HEK293 (cell line): Measurements from ENCODE around the gene ALOXE3.

Source experiments
- CTCF ChIA-PET: fragments of 350-600 bp; formaldehyde crosslinking; extraction: SDS; loops from one replicate; lab custom pipeline; 2021; ENCODE audit warnings: antibody characterized with exemption; lab: Yijun Ruan, JAX
- POLR2A ChIA-PET: fragments of 300-600 bp; formaldehyde crosslinking; extraction: SDS; loops from one replicate; lab custom pipeline; 2020; ENCODE audit warnings: antibody characterized with exemption, inconsistent platforms; lab: Yijun Ruan, JAX
- H3K27ac ChIP-seq: fragments of 200-500 bp; sonication (Bioruptor generic); 2 replicates; pipeline ENCODE4 v1.5.1; 2014; ENCODE audit warnings: low read depth, low read length, control low read depth, inconsistent platforms; ENCODE audit errors: extremely low read depth
- H3K36me3 ChIP-seq, 2 experiments: fragments of 200-500 bp in 1 of 2; sonication (Bioruptor generic) in 1 of 2; 1 replicate in 1 of 2; 2 replicates in 1 of 2; pipeline ENCODE4 v1.5.1; 2014 to 2017; ENCODE audit warnings: inconsistent platforms in 2 of 2, low read length in 2 of 2; ENCODE audit not compliant: control insufficient read depth in 2 of 2, insufficient read depth in 1 of 2
- H3K4me1 ChIP-seq: fragments of 200-500 bp; sonication (Bioruptor generic); 2 replicates; pipeline ENCODE4 v1.5.1; 2014; ENCODE audit warnings: mild to moderate bottlenecking, low read length, inconsistent platforms; ENCODE audit not compliant: control insufficient read depth, insufficient read depth
- H3K4me3 ChIP-seq: 2 replicates; pipeline ENCODE4 v1.5.1; 2011; ENCODE audit warnings: low read depth, mild to moderate bottlenecking, control low read depth, low read length, moderate library complexity
- H3K9me3 ChIP-seq: fragments of 200-500 bp; sonication (Bioruptor generic); 2 replicates; pipeline ENCODE4 v1.5.1; 2014; ENCODE audit warnings: low read depth, low read length, inconsistent platforms; ENCODE audit not compliant: control insufficient read depth, insufficient read depth
- BCL11B ChIP-seq: fragments of 450-650 bp; formaldehyde crosslinking; IDR thresholded peaks from 2 replicates; pipeline ENCODE4 v1.5.1; 2016; ENCODE audit warnings: low read depth, missing biosample characterization, missing genetic modification characterization
- GLIS1 ChIP-seq: fragments of 450-650 bp; formaldehyde crosslinking; IDR thresholded peaks from 2 replicates; pipeline ENCODE4 v1.5.1; 2016; ENCODE audit warnings: missing biosample characterization, missing genetic modification characterization
- GLIS2 ChIP-seq: fragments of 450-650 bp; formaldehyde crosslinking; IDR thresholded peaks from 2 replicates; pipeline ENCODE4 v1.5.1; 2016; ENCODE audit warnings: missing biosample characterization, missing genetic modification characterization
- HOXA7 ChIP-seq: sonication (generic); formaldehyde crosslinking; IDR thresholded peaks from 2 replicates; pipeline ENCODE4 v1.8.1; 2022; ENCODE audit warnings: missing genetic modification reagents, borderline replicate concordance
- KLF16 ChIP-seq: fragments of 450-650 bp; formaldehyde crosslinking; IDR thresholded peaks from 2 replicates; pipeline ENCODE4 v1.5.1; 2017; ENCODE audit warnings: missing biosample characterization, missing genetic modification characterization
- KLF17 ChIP-seq: fragments of 450-650 bp; formaldehyde crosslinking; IDR thresholded peaks from 2 replicates; pipeline ENCODE4 v1.5.1; 2016; ENCODE audit warnings: missing biosample characterization, missing genetic modification characterization
- ZBTB11 ChIP-seq: fragments of 450-650 bp; formaldehyde crosslinking; conservative IDR thresholded peaks from 2 replicates; pipeline ENCODE4 v1.5.1; 2016; ENCODE audit warnings: low read depth, missing biosample characterization, missing genetic modification characterization
- ZBTB48 ChIP-seq: fragments of 450-650 bp; formaldehyde crosslinking; IDR thresholded peaks from 2 replicates; pipeline ENCODE4 v1.5.1; 2016; ENCODE audit warnings: missing biosample characterization, missing genetic modification characterization
- ZNF10 ChIP-seq: fragments of 450-650 bp; formaldehyde crosslinking; IDR thresholded peaks from 2 replicates; pipeline ENCODE4 v1.5.1; 2017; ENCODE audit warnings: missing biosample characterization, missing genetic modification characterization
- ZNF121 ChIP-seq: fragments of 450-650 bp; formaldehyde crosslinking; IDR thresholded peaks from 2 replicates; pipeline ENCODE4 v1.5.1; 2016; ENCODE audit warnings: missing biosample characterization, missing genetic modification characterization
- ZNF341 ChIP-seq: fragments of 450-650 bp; formaldehyde crosslinking; IDR thresholded peaks from 2 replicates; pipeline ENCODE4; 2016; ENCODE audit warnings: low read depth, missing biosample characterization, missing genetic modification characterization
- ZNF391 ChIP-seq: fragments of 450-650 bp; formaldehyde crosslinking; IDR thresholded peaks from 2 replicates; pipeline ENCODE4 v1.5.1; 2016; ENCODE audit warnings: low read depth, missing biosample characterization, missing genetic modification characterization, borderline replicate concordance
- ZNF416 ChIP-seq: fragments of 450-650 bp; formaldehyde crosslinking; IDR thresholded peaks from 2 replicates; pipeline ENCODE4 v1.5.1; 2016; ENCODE audit warnings: missing biosample characterization, missing genetic modification characterization
- ZNF548 ChIP-seq: fragments of 450-650 bp; formaldehyde crosslinking; IDR thresholded peaks from 2 replicates; pipeline ENCODE4 v1.5.1; 2016; ENCODE audit warnings: missing biosample characterization, missing genetic modification characterization
- ZNF561 ChIP-seq: fragments of 450-650 bp; IDR thresholded peaks from 2 replicates; pipeline ENCODE4 v1.5.1; 2018; ENCODE audit warnings: missing biosample characterization, missing genetic modification characterization, borderline replicate concordance
- ZNF610 ChIP-seq: fragments of 450-650 bp; formaldehyde crosslinking; IDR thresholded peaks from 2 replicates; pipeline ENCODE4 v1.5.1; 2016; ENCODE audit warnings: missing biosample characterization, missing genetic modification characterization, borderline replicate concordance
- ZNF843 ChIP-seq: fragments of 450-650 bp; formaldehyde crosslinking; IDR thresholded peaks from 2 replicates; pipeline ENCODE4 v1.5.1; 2016; ENCODE audit warnings: missing biosample characterization, missing genetic modification characterization
- ZSCAN4 ChIP-seq: fragments of 450-650 bp; formaldehyde crosslinking; IDR thresholded peaks from 2 replicates; pipeline ENCODE4 v1.5.1; 2017; ENCODE audit warnings: missing biosample characterization, missing genetic modification characterization
- ZXDB ChIP-seq: fragments of 450-650 bp; formaldehyde crosslinking; IDR thresholded peaks from 2 replicates; pipeline ENCODE4 v1.5.1; 2016; ENCODE audit warnings: missing biosample characterization, missing genetic modification characterization
- TF ChIP-seq, protein P1 (sequence below): fragments of 450-650 bp; formaldehyde crosslinking; IDR thresholded peaks from 2 replicates; pipeline ENCODE4 v1.5.1; 2016; ENCODE audit warnings: missing biosample characterization, missing genetic modification characterization

The ALOXE3 gene

GRCh38 chr17:8158267-8159031, 40.1 kb upstream of the ALOXE3 start (continued):
- TF ChIP-seq ZBTB11 (tag by site-specific recombination) (peak; percentile 40), ZNF610 (no peak), ZNF10 (tag by site-specific recombination) (no peak), ZNF121 (no peak), GLIS2 (tag by site-specific recombination) (no peak), ZSCAN4 (no peak)

- Histone ChIP-seq H3K9me3 (no peaks in the 10 kb centered on the region), H3K4me3 (peak overlapping the region; percentile 45), H3K4me1 (peaks cover 31% of the 10 kb centered on the region), H3K36me3 (peaks cover 15 to 28% of the 10 kb centered on the region in 2 experiments; a peak in 2 of 3 replicates), H3K27ac (peak overlapping the region; percentile 69)
- ChIA-PET CTCF (interaction anchor here (0.6 to 7.3 kb wide), 9 partner anchors 11 to 96 kb away, joined by 3 to 91 read pairs (median 5); partner anchors contain the start of gene ALOXE3), POLR2A (interaction anchor here (0.6 to 4.6 kb wide), 20 partner anchors 9 to 299 kb away, joined by 3 to 34 read pairs (median 6); partner anchors contain the start of genes ALOXE3, AURKB, BORCS6 and CTC1)
- TF ChIP-seq HOXA7 (CRISPR knock-in tag) (no peak), ZXDB (tag by site-specific recombination) (no peak), ZBTB11 (tag by site-specific recombination) (peak; percentile 96), ZNF561 (tag by site-specific recombination) (no peak; the same call in 1 of the 2 replicates), ZNF341 (tag by site-specific recombination) (no peak), GLIS1 (tag by site-specific recombination) (peak; percentile 74), ZNF416 (tag by site-specific recombination) (no peak), ZNF843 (tag by site-specific recombination) (no peak), ZNF548 (no peak), ZNF391 (no peak), KLF16 (peak; percentile 95), KLF17 (tag by site-specific recombination) (no peak), BCL11B (tag by site-specific recombination) (no peak), ZBTB48 (tag by site-specific recombination) (no peak)
- TF ChIP-seq, protein P1, sequence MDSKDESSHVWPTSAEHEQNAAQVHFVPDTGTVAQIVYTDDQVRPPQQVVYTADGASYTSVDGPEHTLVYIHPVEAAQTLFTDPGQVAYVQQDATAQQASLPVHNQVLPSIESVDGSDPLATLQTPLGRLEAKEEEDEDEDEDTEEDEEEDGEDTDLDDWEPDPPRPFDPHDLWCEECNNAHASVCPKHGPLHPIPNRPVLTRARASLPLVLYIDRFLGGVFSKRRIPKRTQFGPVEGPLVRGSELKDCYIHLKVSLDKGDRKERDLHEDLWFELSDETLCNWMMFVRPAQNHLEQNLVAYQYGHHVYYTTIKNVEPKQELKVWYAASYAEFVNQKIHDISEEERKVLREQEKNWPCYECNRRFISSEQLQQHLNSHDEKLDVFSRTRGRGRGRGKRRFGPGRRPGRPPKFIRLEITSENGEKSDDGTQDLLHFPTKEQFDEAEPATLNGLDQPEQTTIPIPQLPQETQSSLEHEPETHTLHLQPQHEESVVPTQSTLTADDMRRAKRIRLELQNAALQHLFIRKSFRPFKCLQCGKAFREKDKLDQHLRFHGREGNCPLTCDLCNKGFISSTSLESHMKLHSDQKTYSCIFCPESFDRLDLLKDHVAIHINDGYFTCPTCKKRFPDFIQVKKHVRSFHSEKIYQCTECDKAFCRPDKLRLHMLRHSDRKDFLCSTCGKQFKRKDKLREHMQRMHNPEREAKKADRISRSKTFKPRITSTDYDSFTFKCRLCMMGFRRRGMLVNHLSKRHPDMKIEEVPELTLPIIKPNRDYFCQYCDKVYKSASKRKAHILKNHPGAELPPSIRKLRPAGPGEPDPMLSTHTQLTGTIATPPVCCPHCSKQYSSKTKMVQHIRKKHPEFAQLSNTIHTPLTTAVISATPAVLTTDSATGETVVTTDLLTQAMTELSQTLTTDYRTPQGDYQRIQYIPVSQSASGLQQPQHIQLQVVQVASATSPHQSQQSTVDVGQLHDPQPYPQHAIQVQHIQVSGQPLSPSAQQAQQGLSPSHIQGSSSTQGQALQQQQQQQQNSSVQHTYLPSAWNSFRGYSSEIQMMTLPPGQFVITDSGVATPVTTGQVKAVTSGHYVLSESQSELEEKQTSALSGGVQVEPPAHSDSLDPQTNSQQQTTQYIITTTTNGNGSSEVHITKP (tag by site-specific recombination), result peak; percentile 81
Observed at GRCh38 chr17:8156246-8156992, 38.1 kb upstream of the ALOXE3 start.
